GM18870 (cell line): ENCODE data around the gene GOLGB1.
"Not testable (repeated sequence)": the region's sequence is repeated elsewhere in the genome, so short reads cannot be mapped to it uniquely, and the experiment has no call there.

Source experiments
- ATAC-seq: cut with Tn5 transposase; IDR thresholded peaks from one replicate; pipeline ENCODE4 v1.9.1; 2021; ENCODE audit warnings: moderate library complexity; ENCODE audit not compliant: unreplicated experiment

GOLGB1 gene

GRCh38 chr3:121748680-121749275 is 763 bp downstream of the GOLGB1 start:
- no peak for ATAC-seq

DNA sequence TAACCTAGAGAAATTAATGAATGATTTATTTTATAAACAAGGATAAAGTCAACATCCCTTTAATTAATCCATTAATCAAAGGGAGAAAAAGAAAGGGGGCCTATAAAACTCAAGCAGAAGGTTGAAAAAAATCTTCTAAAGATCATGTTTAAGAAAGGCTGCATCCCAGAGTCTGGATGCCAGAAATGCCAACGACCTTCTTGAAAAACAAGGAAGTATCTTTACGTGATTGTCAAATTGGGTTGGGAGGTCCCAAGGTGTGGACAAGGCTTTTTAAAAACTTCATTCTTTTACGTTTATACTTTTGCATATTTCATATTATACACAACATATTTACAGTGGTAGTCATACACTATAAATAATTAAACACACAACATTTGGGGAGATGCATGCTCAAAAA is 1.6 kb downstream of the GOLGB1 start:
- no peak for ATAC-seq

GRCh38 chr3:121743106-121743505 is 6.4 kb downstream of the GOLGB1 start:
- ATAC-seq = not testable (repeated sequence)

- ATAC-seq = no peak
These were observed 8.6 kb downstream of the GOLGB1 start for GRCh38 chr3:121740896-121741295.

DNA sequence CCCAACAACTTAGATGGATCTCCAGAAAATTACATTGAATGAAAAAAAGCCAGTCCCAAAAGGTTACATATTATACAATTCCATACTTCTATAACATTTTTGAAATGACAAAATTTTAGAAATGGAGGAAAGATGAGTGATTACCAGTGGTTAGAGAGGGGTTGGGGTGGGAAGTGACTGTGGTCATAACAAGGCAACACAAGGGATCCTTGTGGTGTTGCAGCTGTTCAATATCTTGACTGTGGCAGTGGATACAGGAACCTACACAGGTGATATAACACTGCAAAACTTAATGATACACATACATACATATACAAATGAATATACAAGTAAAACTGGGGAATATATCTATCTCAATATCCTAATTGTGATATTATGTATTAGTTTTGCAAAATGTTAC is 9.6 kb downstream of the GOLGB1 start:
- no peak for ATAC-seq

DNA sequence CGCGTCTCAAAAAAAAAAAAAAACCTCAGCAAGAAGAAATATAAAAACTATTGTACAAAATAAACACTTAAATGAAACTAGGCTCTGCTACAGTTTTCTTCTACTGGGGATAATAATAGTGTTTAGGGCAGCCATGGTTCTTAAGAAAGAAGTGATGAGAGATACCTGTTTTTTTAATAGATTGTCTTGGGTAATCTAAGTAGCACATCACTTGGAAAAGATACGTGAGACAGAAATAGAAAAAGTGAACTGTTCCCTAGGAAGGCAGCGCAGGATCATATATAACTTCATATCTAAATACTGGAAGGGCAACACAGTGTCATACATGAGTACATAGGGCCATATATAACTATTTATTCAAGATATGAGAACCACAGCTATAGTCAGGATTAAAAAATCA is 11.9 kb downstream of the GOLGB1 start:
- no peak for ATAC-seq

GRCh38 chr3:121736112-121736511 is 13.4 kb downstream of the GOLGB1 start:
- no peak for ATAC-seq

- peak; percentile 96 for ATAC-seq
These were observed 14.4 kb downstream of the GOLGB1 start for GRCh38 chr3:121735047-121735696.

- ATAC-seq = no peak
These were observed 18.4 kb downstream of the GOLGB1 start for GRCh38 chr3:121730940-121731687.

GRCh38 chr3:121724130-121724529 is 25.4 kb downstream of the GOLGB1 start:
- peak; percentile 93 for ATAC-seq

DNA sequence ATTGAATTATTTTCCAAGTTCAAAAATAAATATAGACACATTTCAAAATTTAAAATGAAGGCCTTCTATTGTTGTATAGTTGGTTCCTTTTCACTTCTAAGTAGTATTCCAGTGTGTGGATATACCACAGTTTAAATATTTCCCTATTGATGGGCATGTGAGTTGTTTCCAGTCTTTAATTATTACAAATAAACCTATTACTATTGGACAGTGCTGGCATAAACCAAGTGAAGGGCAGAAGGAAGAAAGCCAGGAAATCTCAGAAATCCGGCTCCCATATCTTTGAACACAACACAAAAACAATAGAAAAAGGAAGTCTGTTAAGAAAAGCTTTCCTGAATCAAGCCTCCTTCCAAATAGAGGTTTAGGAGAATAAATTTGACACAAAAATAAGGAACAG is 26.1 kb downstream of the GOLGB1 start:
- no peak for ATAC-seq

DNA sequence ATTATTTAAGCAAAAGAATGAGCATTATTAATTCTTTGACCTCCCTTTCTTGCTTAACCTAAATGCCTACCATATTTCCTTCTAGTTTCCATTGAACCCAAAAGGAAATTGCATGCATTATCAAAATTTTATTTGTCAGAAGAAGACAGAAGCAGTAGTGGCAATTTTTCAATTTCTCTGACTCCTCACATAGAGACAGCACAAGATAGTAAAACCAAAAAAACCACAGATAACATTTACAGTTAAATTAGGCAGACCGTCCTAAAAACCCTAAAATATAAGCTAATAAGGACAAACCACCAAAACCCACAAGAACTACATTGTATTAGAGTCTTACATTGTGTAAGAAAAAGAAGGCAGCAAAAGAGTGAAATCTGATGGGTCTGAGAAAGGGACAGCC is 27.1 kb downstream of the GOLGB1 start:
- ATAC-seq = no peak

GRCh38 chr3:121720163-121720562 is 29.4 kb downstream of the GOLGB1 start:
- ATAC-seq = no peak

DNA sequence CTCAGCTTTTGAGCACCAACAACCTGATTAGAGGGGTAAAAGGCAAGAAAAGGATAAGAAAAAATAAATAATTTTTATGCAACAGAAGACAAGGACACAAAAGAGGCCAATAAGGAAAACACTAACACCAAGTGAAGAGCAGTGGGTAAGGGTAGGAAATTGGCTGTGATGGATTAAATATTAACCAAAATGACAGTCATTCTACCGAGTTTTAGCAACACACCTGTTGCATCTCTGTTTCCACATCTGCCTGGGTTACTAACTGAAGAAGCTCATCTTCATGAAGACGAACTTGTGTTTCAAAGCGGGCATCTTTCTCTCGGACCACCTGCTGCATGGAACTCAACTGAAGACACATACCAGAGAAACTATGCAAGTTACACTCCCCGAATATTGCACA is 30.1 kb downstream of the GOLGB1 start:
- ATAC-seq = no peak

DNA sequence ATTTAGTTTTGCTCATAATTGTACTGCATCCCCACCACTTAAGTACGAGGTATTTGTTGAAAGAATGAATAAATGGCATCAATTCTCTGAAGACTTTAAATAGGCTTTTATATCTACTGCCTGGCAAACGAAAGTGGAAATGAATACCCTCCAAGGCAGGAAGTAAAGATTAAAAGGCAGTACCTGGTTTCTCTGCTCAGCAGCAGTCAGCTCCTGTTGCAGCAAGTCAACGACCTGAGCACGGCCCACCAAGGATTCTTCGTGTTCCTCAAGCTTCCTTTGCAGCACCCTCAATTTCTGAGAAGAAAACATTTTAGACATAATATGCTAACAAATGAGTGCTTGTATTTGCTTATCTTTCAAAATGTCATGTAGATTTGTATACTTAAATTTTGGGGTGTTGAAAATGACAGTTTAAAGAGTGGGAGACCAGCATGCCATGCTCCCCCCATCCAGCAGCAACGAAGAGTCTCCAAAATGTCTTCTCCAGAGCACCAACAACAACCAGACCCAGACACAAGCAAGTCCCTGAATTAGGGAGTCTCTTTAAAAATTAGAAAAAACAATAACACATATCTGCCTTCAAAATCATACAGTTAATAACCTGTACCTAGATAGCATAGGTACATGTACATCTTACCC is 31.2 kb downstream of the GOLGB1 start:
- no peak for ATAC-seq

- ATAC-seq = no peak
These were observed 39.2 kb downstream of the GOLGB1 start for GRCh38 chr3:121710347-121710746.

- no peak for ATAC-seq
These were observed 41.8 kb downstream of the GOLGB1 start for GRCh38 chr3:121707531-121708273.

DNA sequence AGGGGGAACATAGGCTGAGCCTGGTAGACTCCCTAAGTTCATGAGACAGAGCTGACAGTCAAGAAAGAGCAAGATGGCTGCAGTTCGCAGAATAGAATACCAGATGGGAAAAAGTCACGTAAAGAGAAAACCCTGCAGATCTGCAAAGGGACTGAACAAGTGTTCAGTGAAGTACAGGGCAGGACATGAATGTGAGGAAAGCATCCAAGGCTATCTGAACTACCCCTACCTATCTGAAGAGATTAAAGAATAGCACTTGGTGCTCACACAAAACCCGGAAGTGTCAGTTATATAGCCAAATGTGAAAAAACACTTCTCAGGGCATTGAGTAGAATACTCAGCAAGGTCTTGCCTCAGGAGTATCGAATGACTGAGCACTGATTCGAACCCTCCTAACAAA is 44.0 kb downstream of the GOLGB1 start:
- ATAC-seq = no peak

- ATAC-seq = no peak
These were observed 45.6 kb downstream of the GOLGB1 start for GRCh38 chr3:121703973-121704372.

- no peak for ATAC-seq
These were observed 50.6 kb downstream of the GOLGB1 start for GRCh38 chr3:121698901-121699300.

- no peak for ATAC-seq
These were observed 51.1 kb downstream of the GOLGB1 start for GRCh38 chr3:121698476-121698875.
